B cell (primary cell): ENCODE data around the gene ZNF594. TPM values are rescaled to one million over a fixed set of nuclear protein-coding genes. Genes with fewer than 3 reads are reported as not detected.
"Not testable (repeated sequence)": the region's sequence is repeated elsewhere in the genome, so short reads cannot be mapped to it uniquely, and the experiment has no call there.

Experiments
- ATAC-seq: fragments of 200-7000 bp; cut with Tn5 transposase; one replicate; pipeline ENCODE4 v1.10.0; 2021; ENCODE audit warnings: low read depth, mild to moderate bottlenecking, moderate number of reproducible peaks, moderate library complexity
- CTCF ChIA-PET: fragments of 350-600 bp; sonication (Branson Sonifier 250); formaldehyde crosslinking; loops from one replicate; lab custom pipeline; 2021; ENCODE audit warnings: antibody characterized with exemption, inconsistent platforms; lab: Charles Lee
- POLR2A ChIA-PET: fragments of 350-600 bp; sonication (Branson Sonifier 250); formaldehyde crosslinking; loops from one replicate; lab custom pipeline; 2021; ENCODE audit warnings: antibody characterized with exemption; lab: Charles Lee
- DNase-seq: peaks from one replicate; pipeline ENCODE4 v3.0.0; 2013
- H2AFZ ChIP-seq: 2 replicates; pipeline ENCODE4 v1.6.1; 2012; ENCODE audit warnings: mild to moderate bottlenecking, low read depth, low read length; ENCODE audit not compliant: insufficient read depth, poor library complexity, severe bottlenecking
- H3K27ac ChIP-seq, 2 donors: 1 replicate in 1 of 2; 2 replicates in 1 of 2; pipeline ENCODE4 v1.5.1; 2012 to 2013; ENCODE audit warnings: low read length in 2 of 2, mild to moderate bottlenecking in 2 of 2, moderate library complexity in 1 of 2
- H3K27me3 ChIP-seq, 4 experiments: fragments of 200-600 bp in 1 of 4; sonication (generic) in 1 of 4; replicated peaks in 1 of 4; 1 replicate in 2 of 4; 2 replicates in 2 of 4; pipeline versions ENCODE4 v1.6.1 to v1.7.0; 2013 to 2016; ENCODE audit warnings: low read length in 3 of 4, mild to moderate bottlenecking in 2 of 4, mixed read lengths in 1 of 4, moderate library complexity in 1 of 4; ENCODE audit not compliant: insufficient read depth in 4 of 4, control insufficient read depth in 3 of 4; ENCODE audit errors: control extremely low read depth in 1 of 4
- H3K36me3 ChIP-seq, 2 experiments: replicated peaks in 1 of 2; 1 replicate in 1 of 2; 2 replicates in 1 of 2; pipeline versions ENCODE4 v1.6.1 to v1.7.1; 2013; ENCODE audit warnings: low read length in 1 of 2; ENCODE audit not compliant: insufficient read depth in 2 of 2, control insufficient read depth in 1 of 2; ENCODE audit errors: control extremely low read depth in 1 of 2, extremely low read depth in 1 of 2
- H3K4me1 ChIP-seq, 2 donors: fragments of 200-600 bp in 1 of 2; sonication (generic) in 1 of 2; 1 replicate in 1 of 2; 2 replicates in 1 of 2; pipeline versions ENCODE4 v1.5.1 to v1.6.1; 2013 to 2017; ENCODE audit warnings: low read length in 2 of 2; ENCODE audit not compliant: control insufficient read depth in 2 of 2, insufficient read depth in 2 of 2
- H3K4me2 ChIP-seq: replicated peaks from 2 replicates; pipeline ENCODE3; 2012; ENCODE audit warnings: mild to moderate bottlenecking, low read depth, low read length; ENCODE audit not compliant: poor library complexity, severe bottlenecking
- H3K4me3 ChIP-seq, 5 experiments: fragments of 200-600 bp in 1 of 5; sonication (generic) in 1 of 5; 1 replicate in 3 of 5; 2 replicates in 2 of 5; pipeline versions ENCODE4 v1.5.1 to v1.7.0; 2011 to 2016; ENCODE audit warnings: low read length in 4 of 5, mild to moderate bottlenecking in 4 of 5, low read depth in 2 of 5, control low read depth in 1 of 5, moderate library complexity in 1 of 5; ENCODE audit not compliant: insufficient read depth in 1 of 5; ENCODE audit errors: control extremely low read depth in 1 of 5, extremely low read depth in 1 of 5
- H3K79me2 ChIP-seq: fragments of 200-600 bp; sonication (generic); one replicate; pipeline ENCODE4 v1.6.0; 2016; ENCODE audit warnings: low read length; ENCODE audit not compliant: control insufficient read depth, insufficient read depth
- H3K9ac ChIP-seq: fragments of 200-600 bp; sonication (generic); 2 replicates; pipeline ENCODE4 v1.6.1; 2017; ENCODE audit warnings: mild to moderate bottlenecking, low read length, moderate library complexity
- H3K9me3 ChIP-seq, 3 donors: one replicate each; pipeline versions ENCODE4 v1.6.1 to v1.7.1; 2013; ENCODE audit warnings: low read length in 2 of 3; ENCODE audit not compliant: control insufficient read depth in 2 of 3, insufficient read depth in 1 of 3; ENCODE audit errors: control extremely low read depth in 1 of 3
- H4K20me1 ChIP-seq: 2 replicates; pipeline ENCODE4 v1.6.0; 2012; ENCODE audit warnings: mild to moderate bottlenecking, low read length; ENCODE audit not compliant: insufficient read depth, control insufficient read depth, poor library complexity, severe bottlenecking
- H3K27ac Mint-ChIP-seq: one replicate; pipeline ENCODE4 v1.8.0; 2021; ENCODE audit warnings: mixed read lengths
- H3K27me3 Mint-ChIP-seq: one replicate; pipeline ENCODE4 v1.8.0; 2021; ENCODE audit warnings: mixed read lengths
- H3K4me1 Mint-ChIP-seq: one replicate; pipeline ENCODE4 v1.8.0; 2021; ENCODE audit warnings: mixed read lengths
- H3K4me3 Mint-ChIP-seq: one replicate; pipeline ENCODE4 v1.8.0; 2021; ENCODE audit warnings: mixed read lengths
- H3K9me3 Mint-ChIP-seq: one replicate; pipeline ENCODE4 v1.8.0; 2022; ENCODE audit warnings: mixed read lengths; ENCODE audit not compliant: insufficient read depth
- WGBS: methylation state at CpG from one replicate; pipeline ENCODE4 v1.1.5; 2013; ENCODE audit warnings: missing lambda C conversion rate; ENCODE audit not compliant: insufficient coverage; 5-methylcytosine and 5-hydroxymethylcytosine counted together
- intact Hi-C: fragments of 100-400 bp; cut with micrococcal nuclease; formaldehyde crosslinking; loops from one replicate; pipeline ENCODE4 v1.10.0; 2022
- polyA plus RNA-seq: library from polyadenylated mRNA; depleted of rRNA; stranded (reverse); fragments of >200 nt; gene quantifications from 2 replicates; pipeline ENCODE4 v1.2.3, GENCODE V29; 2012
- total RNA-seq, 2 donors: library from RNA; stranded (reverse); fragments of 120-200 nt in 1 of 2; gene quantifications; 1 replicate in 1 of 2; 2 replicates in 1 of 2; pipeline versions ENCODE4 v1.2.3 to v1.2.4, GENCODE V29; 2013 to 2022

The ZNF594 gene
- total and polyA plus RNA-seq, 2 donors (not counting 1 experiment from before 2014, with no cell fraction given) = 5.9 to 38.9 TPM

- H3K27ac Mint-ChIP-seq = not testable (repeated sequence)
Observed at GRCh38 chr17:5137511-5138197, 54.0 kb downstream of the ZNF594 start.

GRCh38 chr17:5136580-5137412, 54.9 kb downstream of the ZNF594 start:
- H3K27ac Mint-ChIP-seq, DNase-seq, intact Hi-C loops, H3K4me2 ChIP-seq, H3K36me3 ChIP-seq, H3K4me1 ChIP-seq, ATAC-seq, H2AFZ ChIP-seq, H4K20me1 ChIP-seq, H3K4me3 Mint-ChIP-seq, H3K27me3 Mint-ChIP-seq, CTCF ChIA-PET, H3K27ac ChIP-seq, H3K79me2 ChIP-seq, H3K9me3 ChIP-seq, POLR2A ChIA-PET, H3K4me1 Mint-ChIP-seq, H3K9ac ChIP-seq, H3K4me3 ChIP-seq, H3K27me3 ChIP-seq, H3K9me3 Mint-ChIP-seq: not testable (repeated sequence)
- 92% methylated on average over 14 of the region's 14 CpGs for WGBS

More at GRCh38 chr17:5137511-5138197, 54.0 kb downstream of the ZNF594 start:
- H4K20me1 ChIP-seq, H3K9me3 Mint-ChIP-seq, DNase-seq, H3K27me3 ChIP-seq, H3K4me2 ChIP-seq, ATAC-seq, CTCF ChIA-PET, H3K4me3 ChIP-seq, H3K79me2 ChIP-seq, H2AFZ ChIP-seq, H3K4me1 ChIP-seq, H3K9ac ChIP-seq, H3K36me3 ChIP-seq, H3K27ac ChIP-seq, H3K4me3 Mint-ChIP-seq, H3K9me3 ChIP-seq, H3K27me3 Mint-ChIP-seq, intact Hi-C loops, H3K4me1 Mint-ChIP-seq, POLR2A ChIA-PET: not testable (repeated sequence)
- WGBS = 97% methylated on average over 11 of the region's 15 CpGs
